KG1 (cell line): ENCODE measurements around the gene SIRT6.
"Not testable (repeated sequence)": the region's sequence is repeated elsewhere in the genome, so short reads cannot be mapped to it uniquely, and the experiment has no call there.

Experiments
- DNase-seq: peaks from one replicate; lab custom pipeline; 2025; lab: John Stamatoyannopoulos, UW

The SIRT6 gene

DNA sequence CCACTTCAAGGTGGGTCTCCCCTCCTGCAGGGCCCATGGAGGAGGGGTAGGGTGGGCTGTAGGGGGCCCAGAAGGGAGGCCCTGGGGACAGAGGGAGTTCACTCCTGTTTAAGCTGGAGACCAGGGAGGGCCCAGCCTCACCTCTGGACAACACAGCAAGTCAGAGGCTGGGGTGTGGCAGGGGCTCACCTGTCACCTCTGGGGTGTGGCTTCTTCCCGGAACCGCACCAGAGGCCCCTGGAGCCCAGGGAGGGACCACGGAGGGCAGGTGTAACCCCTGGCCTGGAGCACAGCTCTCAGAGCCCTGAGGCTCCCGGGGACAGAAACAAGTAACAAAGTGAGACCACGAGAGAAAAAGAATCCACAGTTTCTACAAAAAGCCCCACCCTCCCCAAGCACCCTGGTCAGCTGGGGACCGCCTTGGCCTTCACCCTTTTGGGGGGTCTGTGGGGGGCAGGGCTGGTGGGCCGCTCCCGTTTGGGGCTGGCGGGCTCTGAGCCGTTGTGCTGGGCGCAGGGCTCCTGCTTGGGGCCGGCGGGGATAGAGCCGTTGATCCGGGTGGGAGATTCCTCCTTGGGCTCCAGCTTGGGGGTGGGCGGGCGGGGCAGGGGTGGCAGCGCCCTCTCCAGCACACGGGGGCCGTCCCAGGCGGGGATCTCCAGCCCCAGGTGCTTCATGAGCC, 8.0 kb downstream of the SIRT6 start:
- no peak for DNase-seq

DNA sequence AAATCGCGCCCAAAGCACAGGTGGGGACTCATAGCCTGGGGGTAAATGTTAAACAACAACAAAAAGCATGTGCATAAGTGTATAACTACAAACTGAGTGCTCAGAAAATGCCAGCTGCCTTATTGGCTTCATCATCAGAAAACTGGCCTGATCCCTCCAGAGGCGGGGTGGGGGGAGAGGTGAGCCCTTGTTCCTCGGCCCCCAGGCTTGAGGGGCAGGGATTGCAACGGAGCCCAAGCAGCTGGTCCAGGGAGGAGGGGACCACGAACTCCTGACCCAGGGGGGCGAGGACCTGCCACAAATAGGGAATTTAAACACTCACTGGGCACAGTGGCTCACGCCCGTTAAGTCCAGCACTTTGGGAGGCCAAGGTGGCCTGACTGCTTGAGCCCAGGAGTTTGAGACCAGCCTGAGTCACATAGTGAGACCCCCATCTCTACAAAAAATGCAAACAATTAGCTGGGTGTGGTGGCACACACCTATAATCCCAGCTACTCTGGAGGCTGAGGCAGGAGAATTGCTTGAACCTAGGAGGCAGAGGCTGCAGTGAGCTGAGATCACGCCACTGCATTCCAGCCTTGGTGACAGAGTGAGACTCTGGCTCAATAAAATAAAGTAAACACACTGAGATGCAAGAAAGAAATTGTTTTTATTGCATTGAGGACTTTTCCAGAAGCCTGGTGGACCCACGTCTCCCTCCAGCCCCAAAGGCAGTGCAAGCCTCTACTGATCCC, 8.7 kb downstream of the SIRT6 start:
- no peak for DNase-seq

DNA sequence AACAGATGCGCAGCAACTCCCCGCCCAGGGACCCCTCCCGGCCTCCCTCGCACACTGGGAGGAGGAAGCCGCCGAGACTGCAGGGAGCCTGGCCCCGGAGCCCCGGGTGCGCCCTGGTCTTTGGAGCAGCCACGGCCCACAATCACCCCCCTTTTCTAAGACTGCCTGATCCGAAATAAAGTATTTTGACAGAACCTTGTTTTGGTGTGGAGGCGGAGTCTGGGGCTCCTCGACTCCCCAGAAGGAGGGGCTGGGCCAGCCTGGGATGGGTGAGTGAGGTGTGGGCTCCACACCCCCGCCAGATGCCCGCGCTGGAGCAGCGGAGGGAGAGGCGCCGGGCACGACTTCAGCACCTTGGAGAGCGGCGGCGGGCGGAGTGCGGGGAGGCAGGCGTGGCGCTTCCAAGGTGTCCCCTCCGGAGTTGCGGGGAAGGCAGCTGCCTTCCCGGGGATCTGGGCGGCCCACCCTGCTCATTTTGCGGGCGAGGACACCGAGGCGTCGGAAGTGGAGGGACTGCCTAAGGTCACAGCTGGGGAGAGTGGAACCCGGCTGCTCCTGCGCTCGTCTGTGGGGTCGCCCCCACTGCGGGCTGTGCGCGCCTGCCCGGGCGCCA, 9.4 kb downstream of the SIRT6 start:
- DNase-seq = no peak

DNA sequence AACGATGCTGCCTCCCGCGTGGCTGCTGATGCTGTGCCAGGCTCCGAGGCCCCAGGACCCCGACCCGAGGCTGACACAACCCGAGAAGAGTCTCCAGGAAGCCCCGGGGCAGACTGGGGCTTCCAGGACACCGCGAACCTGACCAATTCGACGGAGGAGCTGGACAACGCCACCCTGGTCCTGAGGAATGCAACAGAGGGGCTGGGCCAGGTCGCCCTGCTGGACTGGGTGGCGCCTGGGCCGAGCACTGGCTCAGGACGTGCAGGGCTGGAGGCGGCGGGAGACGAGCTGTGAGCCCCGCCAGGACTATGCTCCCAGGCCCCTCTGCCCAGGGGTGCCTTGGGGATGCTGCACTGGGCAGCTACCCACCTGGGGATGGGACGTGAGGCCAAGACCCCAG, 10.7 kb downstream of the SIRT6 start:
- no peak for DNase-seq

DNA sequence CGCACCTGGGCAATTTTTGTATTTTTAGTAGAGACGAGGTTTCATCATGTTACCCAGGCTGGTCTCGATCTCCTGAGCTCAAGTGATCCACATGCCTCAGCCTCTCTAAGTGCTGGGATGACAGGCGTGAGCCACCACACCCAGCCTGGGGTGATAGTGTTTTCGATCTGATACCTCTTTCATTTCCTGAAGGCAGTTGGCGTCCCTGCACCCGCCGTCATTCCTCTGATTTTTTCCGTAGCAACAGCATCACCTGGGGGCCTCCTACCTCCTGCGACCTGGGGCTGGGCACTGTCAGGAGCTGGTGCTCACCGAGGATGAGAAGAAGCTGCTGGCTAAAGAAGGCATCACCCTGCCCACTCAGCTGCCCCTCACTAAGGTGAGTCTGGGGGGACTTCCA, 18.1 kb downstream of the SIRT6 start:
- no peak for DNase-seq

DNA sequence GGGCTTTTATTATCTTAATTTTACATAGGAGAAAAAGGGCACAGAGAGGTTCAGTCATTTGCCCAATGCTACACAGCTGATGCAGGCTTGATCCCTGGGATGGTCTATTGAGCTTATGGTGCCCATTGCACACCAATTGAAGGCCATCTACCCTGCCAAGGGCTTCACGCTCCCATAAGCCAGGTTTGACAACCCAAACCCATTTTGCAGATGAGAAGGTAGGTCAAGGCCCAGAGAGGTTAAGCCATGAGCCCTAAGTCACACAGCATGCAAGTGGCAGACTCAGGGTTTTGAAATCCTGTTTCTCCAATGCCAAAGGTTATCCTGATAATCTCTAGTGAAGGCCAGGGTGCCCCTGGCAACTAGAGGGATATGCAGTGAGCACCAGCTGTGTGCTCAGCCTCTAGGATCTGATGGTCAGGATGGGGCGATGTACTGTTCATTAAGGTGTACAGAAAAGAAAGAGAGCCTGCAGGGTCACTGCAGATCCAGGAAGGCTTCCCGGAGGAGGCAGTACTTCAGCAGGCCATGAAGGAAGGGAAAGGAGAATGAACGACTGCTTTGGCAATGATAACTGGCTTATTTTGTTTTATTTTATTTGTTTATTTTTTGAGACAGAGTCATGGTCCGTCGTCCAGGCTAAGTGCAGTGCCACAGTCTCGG, 20.8 kb downstream of the SIRT6 start:
- DNase-seq = no peak

DNA sequence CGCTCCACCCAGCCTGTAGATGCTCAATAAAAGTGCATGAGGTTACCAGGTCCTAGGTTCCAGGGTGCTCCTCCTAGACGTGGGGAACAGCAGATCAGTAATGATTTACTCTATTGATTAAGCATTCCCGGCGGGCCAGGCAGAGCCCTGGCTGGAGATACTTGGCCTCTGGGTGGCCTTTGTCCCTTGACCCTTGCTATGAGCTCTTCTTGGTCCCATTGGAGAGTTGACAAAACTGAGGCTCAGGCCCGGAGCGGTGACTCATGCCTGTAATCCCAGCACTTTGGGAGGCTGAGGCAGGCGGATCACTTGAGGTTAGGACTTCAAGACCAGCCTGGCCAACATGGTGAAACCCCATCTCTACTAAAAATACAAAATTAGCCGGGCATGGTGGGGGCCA, 24.4 kb downstream of the SIRT6 start:
- DNase-seq = not testable (repeated sequence)

DNA sequence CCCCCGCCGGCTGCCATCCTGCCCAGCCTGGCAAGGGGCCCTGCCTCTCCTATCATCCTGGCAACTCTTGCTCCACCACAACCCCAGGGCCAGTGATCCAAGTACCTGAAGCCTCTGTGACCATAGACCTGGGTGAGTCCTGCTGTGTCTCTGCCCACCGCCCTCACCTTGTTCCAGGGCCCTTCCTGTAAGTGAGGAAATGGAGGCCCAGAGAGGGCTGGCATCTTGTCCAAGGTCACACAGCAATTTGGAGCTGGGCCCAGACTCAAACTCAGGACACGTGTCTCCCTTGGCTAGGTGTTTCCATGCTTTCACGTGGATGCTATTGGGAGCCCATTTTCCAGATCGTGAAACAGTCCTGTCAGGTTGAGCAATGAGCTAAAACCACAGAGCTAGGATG, 25.2 kb downstream of the SIRT6 start:
- DNase-seq = no peak

DNA sequence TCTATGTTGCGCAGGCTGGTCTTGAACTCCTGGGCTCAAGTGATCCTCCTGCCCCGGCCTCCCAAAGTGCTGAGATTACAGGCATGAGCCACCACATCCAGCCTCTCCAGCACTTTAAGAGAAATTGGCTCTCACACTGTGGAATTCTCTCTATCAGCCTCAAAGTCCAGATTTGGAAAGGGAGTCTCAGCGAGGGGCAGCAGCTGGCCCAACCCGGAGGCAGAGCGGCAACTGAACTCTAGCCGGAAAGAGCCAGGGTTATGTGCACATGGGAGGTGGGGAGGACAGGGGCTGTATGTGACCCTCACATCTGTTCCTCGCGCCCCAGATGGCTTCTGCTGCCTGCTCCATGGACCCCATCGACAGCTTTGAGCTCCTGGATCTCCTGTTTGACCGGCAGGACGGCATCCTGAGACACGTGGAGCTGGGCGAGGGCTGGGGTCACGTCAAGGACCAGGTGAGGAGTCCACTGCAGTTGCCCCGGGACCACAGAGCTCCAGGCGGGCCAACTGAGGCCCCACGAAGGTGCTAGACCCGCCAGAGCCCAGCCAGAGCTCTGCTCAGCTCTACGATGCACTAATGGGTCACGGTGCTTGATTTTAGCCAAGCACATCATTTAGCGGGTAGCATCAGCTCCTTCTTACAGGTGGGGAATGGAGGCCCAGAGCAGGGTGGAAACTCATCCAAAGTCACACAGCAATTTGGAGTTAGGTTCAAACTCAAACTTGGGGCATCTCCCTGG, 27.6 kb downstream of the SIRT6 start:
- DNase-seq = no peak

DNA sequence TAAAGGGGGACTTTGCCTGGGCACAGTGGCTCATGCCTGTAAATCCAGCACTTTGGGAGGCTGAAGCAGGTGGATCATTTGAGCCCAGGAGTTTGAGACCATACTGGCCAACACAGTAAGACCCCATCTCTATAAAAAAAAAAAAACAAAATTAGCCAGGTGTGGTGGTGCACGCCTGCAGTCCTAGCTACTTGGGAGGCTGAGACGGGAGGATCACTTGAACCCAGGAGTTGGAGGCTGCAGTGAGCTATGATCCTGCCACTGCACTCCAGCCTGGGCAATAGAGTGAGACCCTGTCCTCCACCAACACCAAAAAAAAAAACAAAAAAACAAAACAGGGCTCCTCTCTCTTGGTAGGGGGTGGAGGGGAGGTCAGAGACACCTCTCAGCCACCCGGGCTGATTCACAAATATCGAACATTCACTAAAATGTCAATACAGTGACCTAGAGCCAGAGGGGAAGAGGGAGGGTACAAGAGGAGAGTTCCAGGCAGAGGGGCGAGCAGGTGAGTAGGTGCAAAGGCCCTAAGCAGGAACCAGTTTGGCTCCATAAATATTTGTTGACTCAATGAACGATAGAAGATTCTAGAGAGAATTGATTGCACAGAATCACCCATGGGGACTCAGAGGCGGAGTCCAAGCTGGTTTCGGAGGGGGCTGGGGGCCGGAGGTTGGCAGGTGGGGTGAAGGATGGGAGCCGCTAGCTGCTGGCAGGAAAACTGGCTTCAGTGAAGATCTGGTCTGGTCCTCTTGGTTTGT, 29.9 kb downstream of the SIRT6 start:
- DNase-seq = no peak

DNA sequence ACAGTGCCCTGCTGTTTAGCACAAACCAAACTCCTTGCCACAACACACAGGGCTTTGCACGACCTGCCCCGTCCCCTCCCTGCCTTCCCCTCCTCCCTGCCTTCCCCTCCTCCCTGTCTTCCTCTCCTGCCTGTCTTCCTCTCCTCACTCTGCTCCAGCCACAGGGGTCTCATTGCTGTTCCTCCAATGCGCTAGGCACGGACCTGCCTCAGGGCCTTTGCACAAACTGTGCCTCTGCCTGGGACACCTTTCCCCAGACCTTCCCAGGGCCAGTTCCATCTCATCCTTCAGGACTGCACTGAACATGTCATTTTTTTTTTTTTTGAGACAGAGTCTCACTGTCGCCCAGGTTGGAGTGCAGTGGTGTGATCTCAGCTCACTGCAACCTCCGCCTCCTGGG, 30.7 kb downstream of the SIRT6 start:
- DNase-seq = no peak

DNA sequence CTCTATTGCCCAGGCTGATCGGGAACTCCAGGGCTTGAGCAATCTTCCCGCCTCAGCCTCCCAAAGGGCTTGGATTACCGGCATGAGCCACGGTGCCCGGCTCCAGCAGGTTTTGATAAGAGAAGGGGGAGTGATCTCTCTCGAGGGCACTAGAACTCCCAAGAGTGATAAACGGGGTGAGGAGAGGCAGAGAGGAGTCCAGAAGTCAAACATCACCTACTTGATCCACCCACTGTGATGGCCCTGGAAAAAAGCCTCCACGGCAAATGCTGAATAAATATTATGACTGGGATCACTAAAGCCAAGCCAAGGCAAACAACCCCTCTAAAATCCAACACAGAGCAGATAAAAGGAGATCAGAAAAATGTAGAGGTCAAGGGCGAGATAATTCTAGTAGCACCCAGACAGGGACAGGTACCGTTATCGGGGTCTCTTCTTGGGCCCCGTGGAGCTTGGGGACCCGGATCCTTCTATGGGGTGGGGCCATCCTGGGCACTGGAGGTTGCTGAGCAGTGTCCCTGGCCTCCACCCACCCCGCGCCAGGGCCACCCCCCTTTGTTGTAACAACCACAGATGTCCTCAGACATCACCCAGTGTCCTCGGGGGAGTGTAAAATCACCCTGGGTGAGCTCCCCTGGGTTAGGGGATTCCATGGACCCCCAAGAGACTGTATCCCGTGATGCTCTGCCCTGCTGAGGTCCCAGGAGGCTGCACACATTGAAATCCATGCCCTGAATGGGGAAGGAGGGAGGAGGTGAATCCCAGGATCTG, 32.7 kb downstream of the SIRT6 start:
- DNase-seq = no peak

DNA sequence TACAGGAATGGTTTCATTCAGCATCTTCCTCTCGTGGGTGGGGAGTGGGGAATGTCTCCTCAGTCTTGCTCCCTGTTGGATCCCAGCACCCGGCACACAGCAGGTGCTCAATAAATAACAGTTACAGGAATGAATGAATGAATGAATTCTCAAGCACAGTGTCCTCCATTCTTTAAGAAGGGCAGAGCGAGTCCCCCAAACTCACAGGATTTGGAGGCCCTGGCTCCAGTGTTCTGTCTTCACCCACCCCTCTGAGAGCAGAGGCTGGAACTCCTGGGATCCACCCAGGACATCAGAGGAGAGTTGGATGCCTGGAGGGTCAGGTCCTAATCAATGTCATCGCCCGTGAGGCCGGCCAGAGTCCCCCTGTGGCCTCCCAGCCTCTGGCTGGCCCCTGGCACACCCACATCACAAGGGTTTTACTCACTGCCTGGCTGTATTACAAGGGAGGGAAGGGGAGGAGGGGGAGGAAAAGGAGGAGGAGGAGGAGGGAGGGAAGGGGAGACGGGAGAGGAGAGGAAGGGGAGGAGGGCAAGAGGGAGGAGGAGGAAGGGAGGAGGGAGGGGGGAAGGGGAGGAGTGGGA, 37.6 kb downstream of the SIRT6 start:
- DNase-seq = no peak

DNA sequence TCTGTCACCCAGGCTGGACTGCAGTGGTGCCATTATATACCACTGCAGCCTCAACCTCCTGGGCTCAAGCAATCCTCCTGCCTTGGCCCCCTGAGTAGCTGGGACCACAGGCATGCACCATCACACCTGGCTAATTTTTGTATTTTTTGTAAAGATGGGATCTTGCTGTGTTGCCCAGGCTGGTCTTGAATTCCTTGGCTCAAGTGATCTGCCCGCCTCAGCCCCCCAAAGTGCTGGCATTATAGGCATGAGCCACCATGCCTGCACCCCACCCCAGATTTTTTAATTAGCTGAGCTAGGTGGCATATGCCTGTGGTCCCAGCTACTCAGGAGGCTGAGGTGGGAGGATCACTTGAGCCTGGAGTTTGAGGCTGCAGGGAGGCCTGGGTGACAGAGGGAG, 39.4 kb downstream of the SIRT6 start:
- DNase-seq = not testable (repeated sequence)

DNA sequence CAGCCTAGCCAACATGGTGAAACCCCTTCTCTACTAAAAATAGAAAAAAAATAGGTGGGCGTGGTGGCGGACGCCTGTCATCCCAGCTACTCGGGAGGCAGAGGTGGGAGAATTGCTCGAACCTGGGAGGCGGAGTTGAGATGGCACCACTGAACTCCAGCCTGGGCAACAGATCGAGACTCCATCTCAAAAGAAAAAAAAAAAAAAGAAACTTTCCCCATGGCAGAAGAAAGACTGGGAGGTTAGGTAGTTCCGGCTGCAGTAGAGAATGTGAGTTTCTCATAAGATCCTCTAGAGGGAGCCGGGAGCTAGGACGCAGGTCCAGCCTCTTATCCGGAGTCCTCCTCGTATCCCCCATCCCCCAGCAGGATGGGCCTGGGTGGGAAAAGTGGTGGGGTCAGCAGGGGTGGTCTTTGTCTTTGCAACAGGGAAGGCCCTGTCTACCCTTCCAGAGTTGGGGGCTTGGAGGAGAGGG, 42.1 kb downstream of the SIRT6 start:
- DNase-seq = no peak

DNA sequence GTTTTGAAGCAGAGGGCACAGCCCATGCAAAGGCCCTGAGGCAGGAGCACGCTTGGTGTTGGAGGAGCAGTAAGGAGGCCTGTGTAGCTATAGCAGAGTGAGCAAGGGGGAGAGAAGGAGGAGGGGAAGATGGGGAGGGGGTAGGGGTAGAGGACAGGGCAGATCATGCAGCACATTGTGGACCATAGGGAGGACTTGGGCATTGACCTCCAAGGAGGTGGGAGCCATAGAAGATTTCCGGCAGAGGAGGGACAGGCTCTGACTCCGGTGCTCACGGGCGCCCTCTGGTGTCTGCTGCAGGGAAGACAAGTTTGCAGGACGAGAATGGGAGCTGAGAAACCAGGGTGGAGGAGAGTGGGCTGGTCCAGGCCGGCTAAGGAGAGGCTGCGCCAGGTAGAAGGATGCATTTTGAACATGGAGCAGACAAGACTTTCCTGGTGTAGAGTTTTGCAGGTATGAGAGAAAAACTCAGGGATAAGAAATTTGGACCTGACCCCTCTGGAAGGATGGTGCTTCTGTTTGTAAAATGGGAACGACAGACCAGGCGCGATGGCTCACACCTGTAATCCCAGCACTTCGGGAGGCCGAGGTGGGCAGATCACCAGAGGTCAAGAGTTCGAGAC, 42.6 kb downstream of the SIRT6 start:
- peak; percentile 17 for DNase-seq

DNA sequence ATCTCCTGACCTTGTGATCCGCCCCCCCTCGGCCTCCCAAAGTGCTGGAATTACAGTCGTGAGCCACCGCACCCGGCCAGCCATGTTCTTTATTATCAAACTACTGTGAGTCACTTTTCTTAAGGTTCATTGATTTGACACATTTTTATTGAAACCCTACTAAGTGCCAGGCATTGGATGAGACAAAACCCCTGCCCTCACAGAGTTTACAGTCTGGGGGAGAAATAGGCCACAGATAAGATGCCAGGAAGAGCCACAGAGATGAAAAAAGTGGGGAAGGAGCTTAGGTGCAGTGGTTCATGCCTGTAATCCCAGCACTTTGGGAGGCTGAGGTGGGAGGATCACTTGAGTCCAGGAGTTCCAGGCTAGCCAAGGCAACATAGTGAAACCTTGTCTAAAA, 43.9 kb downstream of the SIRT6 start:
- DNase-seq = no peak

DNA sequence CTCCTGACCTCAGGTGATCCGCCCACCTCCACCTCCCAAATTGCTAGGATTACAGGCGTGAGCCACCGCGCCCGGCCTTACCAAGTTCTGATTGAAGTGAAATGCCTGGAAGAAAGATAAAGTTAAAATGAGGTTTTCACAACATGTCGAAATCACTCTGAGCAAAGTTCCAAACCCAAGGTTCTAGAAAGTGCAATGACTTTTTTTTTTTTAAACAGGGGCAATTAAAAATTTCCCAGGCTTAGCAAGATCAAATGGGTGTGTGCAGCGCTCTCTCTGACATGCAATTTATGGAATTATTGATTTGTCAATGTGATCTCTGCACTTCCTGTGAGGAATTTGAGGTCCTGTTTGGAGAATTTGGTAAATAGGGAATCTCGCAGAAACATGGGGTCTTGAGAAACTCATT, 45.7 kb downstream of the SIRT6 start:
- no peak for DNase-seq

DNA sequence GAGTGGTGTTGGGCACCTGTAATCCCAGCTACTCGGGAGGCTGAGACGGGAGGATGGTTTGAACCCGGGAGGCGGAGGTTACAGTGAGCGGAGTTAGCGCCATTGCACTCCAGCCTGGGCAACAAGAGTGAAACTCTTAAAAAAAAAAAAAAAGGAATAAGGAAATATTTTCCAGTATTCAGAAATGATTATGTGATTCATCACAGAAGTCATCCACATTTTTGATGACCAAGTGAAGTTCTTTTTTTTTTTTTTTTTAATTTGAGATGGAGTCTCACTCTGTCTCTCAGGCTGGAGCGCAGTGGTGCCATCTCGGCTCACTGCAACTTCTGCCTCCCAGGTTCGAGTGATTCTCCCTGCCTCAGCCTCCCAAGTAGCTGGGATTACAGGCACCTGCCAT, 47.0 kb downstream of the SIRT6 start:
- not testable (repeated sequence) for DNase-seq

DNA sequence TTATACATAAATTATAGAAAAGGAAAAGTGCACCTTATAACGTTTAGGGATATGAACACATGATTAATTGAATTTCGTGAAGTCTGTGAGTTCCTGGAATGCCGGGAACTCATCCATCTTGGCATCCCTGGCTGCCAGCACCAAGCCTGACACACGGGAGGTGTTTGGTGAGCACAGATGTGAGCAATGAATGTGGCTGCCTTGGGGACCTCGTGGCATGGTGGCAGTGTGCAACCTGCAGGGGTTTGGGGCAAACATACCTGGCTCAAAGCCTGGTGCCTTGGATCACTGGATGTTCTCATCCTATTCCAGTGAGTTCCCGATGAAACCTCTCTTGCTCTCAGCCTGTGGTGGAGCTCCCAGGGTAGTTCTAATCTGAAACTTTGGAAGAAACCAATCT, 48.0 kb downstream of the SIRT6 start:
- DNase-seq = no peak
